IMR-90 (cell line): Measurements from ENCODE around the gene PARP16. TPM values are rescaled to one million over a fixed set of nuclear protein-coding genes. Genes with fewer than 3 reads are reported as not detected.

Experiments
- ATAC-seq: fragments of 200-7000 bp; cut with Tn5 transposase; 2 replicates; pipeline ENCODE4 v1.9.1; 2020; ENCODE audit warnings: low read depth, mild to moderate bottlenecking, moderate library complexity
- BruUV-seq: library from RNA; stranded (reverse); fragments of 400-500 nt; replicated peaks from 2 replicates; lab custom pipeline; 2021; lab: Mats Ljungman, UMichigan
- CTCF ChIA-PET: fragments of 300-600 bp; formaldehyde crosslinking; extraction: SDS; loops from one replicate; lab custom pipeline; 2021; ENCODE audit warnings: antibody characterized with exemption; lab: Yijun Ruan, JAX
- POLR2A ChIA-PET: fragments of 300-600 bp; sonication (Branson Sonifier 250); formaldehyde crosslinking; loops from one replicate; lab custom pipeline; 2022; ENCODE audit warnings: antibody characterized with exemption; ENCODE audit not compliant: unreplicated experiment; lab: Charles Lee
- DNase-seq: peaks from one replicate; pipeline ENCODE4 v3.0.0; 2013
- H2AFZ ChIP-seq: replicated peaks from 2 replicates; pipeline ENCODE3; 2013; ENCODE audit warnings: low read length, mild to moderate bottlenecking; ENCODE audit not compliant: poor library complexity
- H2AK5ac ChIP-seq: 2 replicates; pipeline ENCODE4 v1.6.1; 2013; ENCODE audit warnings: low read depth, low read length, inconsistent platforms
- H2AK9ac ChIP-seq: replicated peaks from 2 replicates; pipeline ENCODE3; 2013; ENCODE audit warnings: mild to moderate bottlenecking, low read depth, low read length, moderate library complexity; ENCODE audit not compliant: poor library complexity
- H2BK120ac ChIP-seq: 2 replicates; pipeline ENCODE4 v1.6.1; 2013; ENCODE audit warnings: low read depth, low read length, inconsistent platforms
- H2BK15ac ChIP-seq: 3 replicates; pipeline ENCODE4 v1.6.1; 2013; ENCODE audit warnings: low read depth, low read length, inconsistent platforms
- H2BK20ac ChIP-seq: 2 replicates; pipeline ENCODE4 v1.6.1; 2013; ENCODE audit warnings: low read depth, mild to moderate bottlenecking, inconsistent platforms, low read length, moderate library complexity
- H2BK5ac ChIP-seq: 2 replicates; pipeline ENCODE4 v1.6.1; 2013; ENCODE audit warnings: mild to moderate bottlenecking, low read depth, low read length, inconsistent platforms; ENCODE audit not compliant: poor library complexity, severe bottlenecking
- H3K14ac ChIP-seq: replicated peaks from 2 replicates; pipeline ENCODE4 v1.6.1; 2013; ENCODE audit warnings: low read depth, low read length, inconsistent platforms
- H3K18ac ChIP-seq: 2 replicates; pipeline ENCODE4 v1.6.1; 2013; ENCODE audit warnings: low read depth, low read length, control low read depth
- H3K23ac ChIP-seq: 2 replicates; pipeline ENCODE4 v1.6.1; 2013; ENCODE audit warnings: low read depth, low read length, inconsistent platforms
- H3K27ac ChIP-seq: 2 replicates; pipeline ENCODE4 v1.5.1; 2013; ENCODE audit warnings: mild to moderate bottlenecking, control low read depth, low read length; ENCODE audit not compliant: insufficient read depth
- H3K27me3 ChIP-seq: 2 replicates; pipeline ENCODE4 v1.6.1; 2013; ENCODE audit warnings: low read length; ENCODE audit not compliant: control insufficient read depth, insufficient read depth
- H3K36me3 ChIP-seq: 2 replicates; pipeline ENCODE4 v1.6.1; 2013; ENCODE audit warnings: low read length, mixed read lengths; ENCODE audit not compliant: control insufficient read depth, insufficient read depth
- H3K4ac ChIP-seq: 2 replicates; pipeline ENCODE4 v1.6.1; 2013; ENCODE audit warnings: low read depth, low read length, inconsistent platforms
- H3K4me1 ChIP-seq: 2 replicates; pipeline ENCODE4 v1.6.1; 2013; ENCODE audit warnings: low read length, mixed read lengths; ENCODE audit not compliant: control insufficient read depth, insufficient read depth
- H3K4me2 ChIP-seq: 2 replicates; pipeline ENCODE4 v1.6.1; 2013; ENCODE audit warnings: low read depth, mild to moderate bottlenecking, control low read depth, low read length, moderate library complexity
- H3K4me3 ChIP-seq: 2 replicates; pipeline ENCODE4 v1.5.1; 2013; ENCODE audit warnings: low read depth, mild to moderate bottlenecking, control low read depth, low read length, moderate library complexity; ENCODE audit not compliant: insufficient read depth
- H3K56ac ChIP-seq: 2 replicates; pipeline ENCODE4 v1.6.1; 2013; ENCODE audit warnings: low read length, inconsistent platforms; ENCODE audit not compliant: insufficient read depth; ENCODE audit errors: extremely low read depth
- H3K79me1 ChIP-seq, 2 experiments: 2 replicates each; pipeline ENCODE4 v1.6.1; 2013; ENCODE audit warnings: low read length in 2 of 2, inconsistent platforms in 1 of 2, low read depth in 1 of 2
- H3K9ac ChIP-seq: 2 replicates; pipeline ENCODE4 v1.6.1; 2013; ENCODE audit warnings: low read depth, low read length, control low read depth
- H3K9me1 ChIP-seq: 2 replicates; pipeline ENCODE4 v1.6.1; 2013; ENCODE audit warnings: low read length, inconsistent platforms; ENCODE audit not compliant: insufficient read depth
- H3K9me3 ChIP-seq: 2 replicates; pipeline ENCODE4 v1.6.1; 2013; ENCODE audit warnings: low read length; ENCODE audit not compliant: control insufficient read depth, insufficient read depth
- H4K20me1 ChIP-seq: 2 replicates; pipeline ENCODE4 v1.6.1; 2013; ENCODE audit warnings: low read length, inconsistent platforms; ENCODE audit not compliant: insufficient read depth
- H4K5ac ChIP-seq: 2 replicates; pipeline ENCODE4 v1.6.1; 2013; ENCODE audit warnings: mild to moderate bottlenecking, low read depth, low read length, control low read depth
- H4K8ac ChIP-seq, 2 experiments: 2 replicates each; pipeline ENCODE4 v1.6.1; 2013; ENCODE audit warnings: low read depth in 2 of 2, low read length in 2 of 2, control low read depth in 1 of 2, inconsistent platforms in 1 of 2
- H4K91ac ChIP-seq: 2 replicates; pipeline ENCODE4 v1.6.1; 2013; ENCODE audit warnings: low read depth, low read length, inconsistent platforms; ENCODE audit not compliant: insufficient read depth
- CHD1 ChIP-seq: IDR thresholded peaks from 2 replicates; pipeline ENCODE4 v1.6.1; 2012; ENCODE audit warnings: low read depth, low read length, improper control_type of control experiment
- MXI1 ChIP-seq: IDR thresholded peaks from 2 replicates; pipeline ENCODE4 v1.6.1; 2012; ENCODE audit warnings: low read depth, mild to moderate bottlenecking, low read length, moderate library complexity, borderline replicate concordance
- WGBS, 2 experiments: methylation state at CpG; one replicate each; pipeline versions ENCODE4 v1.1.5 to v1.1.7; 2013; ENCODE audit warnings: missing lambda C conversion rate in 2 of 2; ENCODE audit not compliant: insufficient read length in 1 of 2; ENCODE audit errors: extremely low coverage in 2 of 2; 5-methylcytosine and 5-hydroxymethylcytosine counted together
- dilution Hi-C: fragments of 300-500 bp; cut with HindIII; formaldehyde crosslinking; loops from one replicate; pipeline ENCODE4 v1.14.3; 2018; ENCODE audit warnings: low sequenced_read_pairs; ENCODE audit not compliant: unreplicated experiment
- in situ Hi-C: fragments of 300-500 bp; cut with MboI; formaldehyde crosslinking; loops from 3 replicates; pipeline ENCODE4 v1.14.3; 2019; ENCODE audit warnings: low sequenced_read_pairs, inconsistent platforms, mixed read lengths
- intact Hi-C: fragments of 100-400 bp; cut with micrococcal nuclease; formaldehyde crosslinking; loops from 2 replicates; pipeline ENCODE4 v1.10.0; 2022
- polyA plus RNA-seq, 3 experiments: library from polyadenylated mRNA; depleted of rRNA; stranded (reverse); fragments of >200 nt; gene quantifications; 2 replicates each; pipeline ENCODE4 v1.2.3, GENCODE V29; 2012; ENCODE audit warnings: low replicate concordance in 1 of 3
- total RNA-seq: library from RNA; depleted of rRNA; stranded (reverse); fragments of >200 nt; gene quantifications from 2 replicates; pipeline ENCODE4 v1.2.3, GENCODE V29; 2012
- TF ChIP-seq, protein P1 (sequence below): fragments of 150-350 bp; IDR thresholded peaks from 2 replicates; pipeline ENCODE4 v1.6.1; 2017; ENCODE audit warnings: mild to moderate bottlenecking, antibody characterized with exemption, low read length, low read depth

The PARP16 gene
- total and polyA plus RNA-seq, 2 of the 4 experiments (the other 2 are of a cell fraction) = 1.3 to 5.0 TPM

DNA sequence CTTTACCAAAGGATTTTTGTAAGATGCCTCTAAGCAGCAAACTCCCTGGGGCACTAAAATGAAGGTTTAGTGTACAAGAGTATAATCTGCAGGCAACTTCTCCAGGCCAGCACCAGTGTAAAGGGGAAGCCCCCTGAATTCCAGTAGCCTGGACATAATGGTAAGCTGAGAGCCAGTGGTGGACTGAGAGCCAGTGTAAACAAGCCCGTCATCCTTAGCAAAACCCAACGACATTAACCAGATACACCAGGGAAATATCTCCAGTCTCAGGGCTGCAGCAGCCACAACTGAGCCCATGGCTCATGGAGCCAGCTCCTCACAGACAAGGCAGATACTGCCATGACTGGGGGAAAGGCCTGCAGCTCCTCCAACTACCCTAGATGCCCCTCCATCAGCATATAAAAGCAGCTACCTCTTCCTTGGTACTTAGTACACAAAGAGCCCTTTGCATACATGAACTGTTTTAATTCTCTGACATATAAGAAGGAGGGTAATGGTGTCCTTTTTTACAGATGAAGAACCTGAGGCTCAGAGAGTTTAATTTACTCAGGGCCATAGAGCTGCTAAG, 21.7 kb downstream of the PARP16 start:
- Histone ChIP-seq H3K23ac (no peak overlapping the region), H3K27ac (no peak overlapping the region), H3K14ac (no peak overlapping the region), H3K79me1 (no peaks in the 10 kb centered on the region; a peak in 1 of 4 replicates), H2AK5ac (no peak overlapping the region), H4K91ac (no peak overlapping the region), H3K56ac (no peak overlapping the region), H3K4me3 (no peak overlapping the region), H3K9me3 (no peaks in the 10 kb centered on the region), H3K4me1 (peaks cover 3% of the 10 kb centered on the region; the same call in 1 of the 2 replicates), H3K36me3 (peaks cover 13% of the 10 kb centered on the region), H2AFZ (no peak overlapping the region), H2BK20ac (no peak overlapping the region), H4K8ac (no peak overlapping the region), H4K5ac (no peak overlapping the region), H2AK9ac (no peak overlapping the region), H4K20me1 (no peaks in the 10 kb centered on the region), H2BK15ac (no peak overlapping the region), H2BK5ac (no peak overlapping the region), H3K4me2 (no peak overlapping the region), H3K9me1 (peaks cover 3% of the 10 kb centered on the region; the same call in 1 of the 2 replicates), H2BK120ac (no peak overlapping the region), H3K18ac (no peak overlapping the region), H3K9ac (no peak overlapping the region), H3K4ac (no peak overlapping the region), H3K27me3 (no peaks in the 10 kb centered on the region)
- ATAC-seq = no peak
- in situ Hi-C loops = no loop called here
- dilution Hi-C loops = no loop called here
- DNase-seq = peak; percentile 40
- POLR2A ChIA-PET = interaction anchor here (0.5 kb wide), 1 partner anchor 15 kb away, joined by 6 read pairs; no protein-coding TSS in a partner anchor
- no peak for TF ChIP-seq CHD1
- TF ChIP-seq, protein P1, sequence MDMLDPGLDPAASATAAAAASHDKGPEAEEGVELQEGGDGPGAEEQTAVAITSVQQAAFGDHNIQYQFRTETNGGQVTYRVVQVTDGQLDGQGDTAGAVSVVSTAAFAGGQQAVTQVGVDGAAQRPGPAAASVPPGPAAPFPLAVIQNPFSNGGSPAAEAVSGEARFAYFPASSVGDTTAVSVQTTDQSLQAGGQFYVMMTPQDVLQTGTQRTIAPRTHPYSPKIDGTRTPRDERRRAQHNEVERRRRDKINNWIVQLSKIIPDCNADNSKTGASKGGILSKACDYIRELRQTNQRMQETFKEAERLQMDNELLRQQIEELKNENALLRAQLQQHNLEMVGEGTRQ = no peak
- no peak for TF ChIP-seq MXI1
- no TSS peak for BruUV-seq
- intact Hi-C loops = no loop called here
- CTCF ChIA-PET = no interaction called here
- no CpG with 5 or more reads among the region's 2 CpGs for WGBS, 2 experiments
